HEK293 (cell line): ENCODE results near the gene MLX.

ENCODE experiments used
- BCL11B ChIP-seq: fragments of 450-650 bp; formaldehyde crosslinking; IDR thresholded peaks from 2 replicates; pipeline ENCODE4 v1.5.1; 2016; ENCODE audit warnings: low read depth, missing biosample characterization, missing genetic modification characterization
- GLI4 ChIP-seq: fragments of 450-650 bp; formaldehyde crosslinking; IDR thresholded peaks from 2 replicates; pipeline ENCODE4 v1.5.1; 2016; ENCODE audit warnings: missing biosample characterization, missing genetic modification characterization
- HOXA7 ChIP-seq: sonication (generic); formaldehyde crosslinking; IDR thresholded peaks from 2 replicates; pipeline ENCODE4 v1.8.1; 2022; ENCODE audit warnings: missing genetic modification reagents, borderline replicate concordance
- KLF1 ChIP-seq: fragments of 450-650 bp; formaldehyde crosslinking; IDR thresholded peaks from 2 replicates; pipeline ENCODE4 v1.5.1; 2016; ENCODE audit warnings: missing biosample characterization, missing genetic modification characterization
- OVOL3 ChIP-seq: fragments of 450-650 bp; formaldehyde crosslinking; IDR thresholded peaks from 2 replicates; pipeline ENCODE4 v1.5.1; 2016; ENCODE audit warnings: missing biosample characterization, missing genetic modification characterization
- ZBTB20 ChIP-seq: fragments of 450-650 bp; formaldehyde crosslinking; IDR thresholded peaks from 2 replicates; pipeline ENCODE4 v1.5.1; 2016; ENCODE audit warnings: missing biosample characterization, missing genetic modification characterization
- ZBTB8A ChIP-seq: fragments of 450-650 bp; formaldehyde crosslinking; IDR thresholded peaks from 2 replicates; pipeline ENCODE4 v1.5.1; 2016; ENCODE audit warnings: missing biosample characterization, missing genetic modification characterization
- ZFP69B ChIP-seq: fragments of 450-650 bp; formaldehyde crosslinking; IDR thresholded peaks from 2 replicates; pipeline ENCODE4 v1.5.1; 2016; ENCODE audit warnings: missing biosample characterization, missing genetic modification characterization
- ZNF133 ChIP-seq: fragments of 450-650 bp; formaldehyde crosslinking; IDR thresholded peaks from 2 replicates; pipeline ENCODE4 v1.5.1; 2016; ENCODE audit warnings: missing biosample characterization, missing genetic modification characterization
- ZNF140 ChIP-seq: fragments of 450-650 bp; formaldehyde crosslinking; IDR thresholded peaks from 2 replicates; pipeline ENCODE4 v1.5.1; 2016; ENCODE audit warnings: missing biosample characterization, missing genetic modification characterization
- ZNF16 ChIP-seq: fragments of 450-650 bp; formaldehyde crosslinking; IDR thresholded peaks from 2 replicates; pipeline ENCODE4 v1.5.1; 2016; ENCODE audit warnings: low read depth, missing biosample characterization, missing genetic modification characterization
- ZNF174 ChIP-seq: fragments of 450-650 bp; formaldehyde crosslinking; IDR thresholded peaks from 2 replicates; pipeline ENCODE4 v1.5.0; 2017; ENCODE audit warnings: missing biosample characterization, mild to moderate bottlenecking, missing genetic modification characterization
- ZNF184 ChIP-seq: fragments of 450-650 bp; IDR thresholded peaks from 2 replicates; pipeline ENCODE4 v1.5.1; 2018; ENCODE audit warnings: missing biosample characterization, mild to moderate bottlenecking, missing genetic modification characterization
- ZNF2 ChIP-seq: fragments of 450-650 bp; formaldehyde crosslinking; IDR thresholded peaks from 2 replicates; pipeline ENCODE4 v1.5.1; 2016; ENCODE audit warnings: missing biosample characterization, missing genetic modification characterization
- ZNF202 ChIP-seq: fragments of 450-650 bp; formaldehyde crosslinking; IDR thresholded peaks from 2 replicates; pipeline ENCODE4 v1.5.1; 2016; ENCODE audit warnings: missing biosample characterization, missing genetic modification characterization, borderline replicate concordance
- ZNF223 ChIP-seq: fragments of 450-650 bp; formaldehyde crosslinking; IDR thresholded peaks from 2 replicates; pipeline ENCODE4 v1.5.1; 2016; ENCODE audit warnings: missing biosample characterization, missing genetic modification characterization
- ZNF239 ChIP-seq: fragments of 450-650 bp; formaldehyde crosslinking; IDR thresholded peaks from 2 replicates; pipeline ENCODE4 v1.5.1; 2016; ENCODE audit warnings: missing biosample characterization, missing genetic modification characterization
- ZNF24 ChIP-seq: fragments of 450-650 bp; formaldehyde crosslinking; IDR thresholded peaks from 2 replicates; pipeline ENCODE4 v1.5.1; 2016; ENCODE audit warnings: missing biosample characterization, missing genetic modification characterization
- ZNF302 ChIP-seq: fragments of 450-650 bp; formaldehyde crosslinking; IDR thresholded peaks from 2 replicates; pipeline ENCODE4 v1.5.1; 2016; ENCODE audit warnings: missing biosample characterization, missing genetic modification characterization, low read depth
- ZNF350 ChIP-seq: fragments of 450-650 bp; formaldehyde crosslinking; IDR thresholded peaks from 2 replicates; pipeline ENCODE4 v1.5.0; 2017; ENCODE audit warnings: missing biosample characterization, mild to moderate bottlenecking, missing genetic modification characterization
- ZNF391 ChIP-seq: fragments of 450-650 bp; formaldehyde crosslinking; IDR thresholded peaks from 2 replicates; pipeline ENCODE4 v1.5.1; 2016; ENCODE audit warnings: low read depth, missing biosample characterization, missing genetic modification characterization, borderline replicate concordance
- ZNF513 ChIP-seq: fragments of 450-650 bp; IDR thresholded peaks from 2 replicates; pipeline ENCODE4 v1.5.1; 2018; ENCODE audit warnings: missing biosample characterization, missing genetic modification characterization
- ZNF548 ChIP-seq: fragments of 450-650 bp; formaldehyde crosslinking; IDR thresholded peaks from 2 replicates; pipeline ENCODE4 v1.5.1; 2016; ENCODE audit warnings: missing biosample characterization, missing genetic modification characterization
- ZNF626 ChIP-seq: fragments of 450-650 bp; sonication (Bioruptor Pico); formaldehyde crosslinking; IDR thresholded peaks from 2 replicates; pipeline ENCODE4 v1.5.1; 2018; ENCODE audit warnings: missing biosample characterization, missing genetic modification characterization, inconsistent platforms
- ZNF654 ChIP-seq: fragments of 450-650 bp; formaldehyde crosslinking; IDR thresholded peaks from 2 replicates; pipeline ENCODE4 v1.5.1; 2016; ENCODE audit warnings: low read depth, missing biosample characterization, missing genetic modification characterization
- ZNF692 ChIP-seq: fragments of 450-650 bp; formaldehyde crosslinking; IDR thresholded peaks from 2 replicates; pipeline ENCODE4 v1.5.1; 2016; ENCODE audit warnings: missing biosample characterization, missing genetic modification characterization
- ZNF791 ChIP-seq: fragments of 450-650 bp; formaldehyde crosslinking; IDR thresholded peaks from 2 replicates; pipeline ENCODE4 v1.5.1; 2016; ENCODE audit warnings: missing biosample characterization, missing genetic modification characterization
- ZNF830 ChIP-seq: fragments of 450-650 bp; IDR thresholded peaks from 2 replicates; pipeline ENCODE4 v1.5.0; 2018; ENCODE audit warnings: missing biosample characterization, missing genetic modification characterization, low read depth, mild to moderate bottlenecking, moderate library complexity
- TF ChIP-seq, protein P1 (sequence below): fragments of 450-650 bp; formaldehyde crosslinking; IDR thresholded peaks from 2 replicates; pipeline ENCODE4 v1.5.1; 2016; ENCODE audit warnings: missing biosample characterization, missing genetic modification characterization
- TF ChIP-seq, protein P2 (sequence below): fragments of 450-650 bp; formaldehyde crosslinking; IDR thresholded peaks from 2 replicates; pipeline ENCODE4 v1.5.1; 2016; ENCODE audit warnings: missing biosample characterization, missing genetic modification characterization, low read depth
- TF ChIP-seq, protein P3 (sequence below): fragments of 450-650 bp; IDR thresholded peaks from 2 replicates; pipeline ENCODE4 v1.5.1; 2018; ENCODE audit warnings: missing biosample characterization, mild to moderate bottlenecking, missing genetic modification characterization
- TF ChIP-seq, protein P4 (sequence below): fragments of 450-650 bp; formaldehyde crosslinking; optimal IDR thresholded peaks from 2 replicates; pipeline ENCODE3; 2016; ENCODE audit warnings: missing biosample characterization, mild to moderate bottlenecking, missing genetic modification characterization

MLX gene

DNA sequence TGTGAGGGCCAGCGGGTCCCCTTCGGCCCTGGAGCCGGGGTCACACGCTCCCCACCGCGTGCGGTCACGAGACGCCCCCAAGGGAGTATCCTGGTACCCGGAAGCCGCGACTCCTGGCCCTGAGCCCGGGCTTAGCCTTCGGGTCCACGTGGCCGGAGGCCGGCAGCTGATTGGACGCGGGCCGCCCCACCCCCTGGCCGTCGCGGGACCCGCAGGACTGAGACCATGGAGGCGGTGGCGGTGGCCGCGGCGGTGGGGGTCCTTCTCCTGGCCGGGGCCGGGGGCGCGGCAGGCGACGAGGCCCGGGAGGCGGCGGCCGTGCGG lies 30.9 kb upstream of the MLX start, which contains the start of gene NAGLU (continued):
- TF ChIP-seq, protein P1, sequence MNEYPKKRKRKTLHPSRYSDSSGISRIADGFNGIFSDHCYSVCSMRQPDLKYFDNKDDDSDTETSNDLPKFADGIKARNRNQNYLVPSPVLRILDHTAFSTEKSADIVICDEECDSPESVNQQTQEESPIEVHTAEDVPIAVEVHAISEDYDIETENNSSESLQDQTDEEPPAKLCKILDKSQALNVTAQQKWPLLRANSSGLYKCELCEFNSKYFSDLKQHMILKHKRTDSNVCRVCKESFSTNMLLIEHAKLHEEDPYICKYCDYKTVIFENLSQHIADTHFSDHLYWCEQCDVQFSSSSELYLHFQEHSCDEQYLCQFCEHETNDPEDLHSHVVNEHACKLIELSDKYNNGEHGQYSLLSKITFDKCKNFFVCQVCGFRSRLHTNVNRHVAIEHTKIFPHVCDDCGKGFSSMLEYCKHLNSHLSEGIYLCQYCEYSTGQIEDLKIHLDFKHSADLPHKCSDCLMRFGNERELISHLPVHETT (tag by site-specific recombination) = no peak; the same call in 1 of the 2 replicates
- TF ChIP-seq ZNF654 (tag by site-specific recombination) (no peak), ZBTB8A (tag by site-specific recombination) (no peak), ZNF223 (no peak), ZNF350 (tag by site-specific recombination) (no peak), BCL11B (tag by site-specific recombination) (peak; percentile 90), ZNF302 (tag by site-specific recombination) (no peak), ZNF16 (no peak), ZNF830 (tag by site-specific recombination) (no peak), OVOL3 (tag by site-specific recombination) (no peak), ZNF391 (tag by site-specific recombination) (peak; percentile 89; the same call in 1 of the 2 replicates), ZNF133 (tag by site-specific recombination) (no peak), GLI4 (tag by site-specific recombination) (no peak), ZNF692 (tag by site-specific recombination) (no peak), ZNF513 (tag by site-specific recombination) (no peak), ZBTB20 (tag by site-specific recombination) (no peak), ZNF239 (tag by site-specific recombination) (no peak), HOXA7 (CRISPR knock-in tag) (no peak), ZNF2 (tag by site-specific recombination) (no peak; the same call in 1 of the 2 replicates), ZNF174 (tag by site-specific recombination) (no peak), ZNF202 (tag by site-specific recombination) (no peak), ZNF548 (tag by site-specific recombination) (no peak), ZNF140 (no peak), KLF1 (peak; percentile 70), ZFP69B (tag by site-specific recombination) (no peak; the same call in 1 of the 2 replicates), ZNF24 (peak; percentile 89; the same call in 1 of the 2 replicates), ZNF184 (tag by site-specific recombination) (no peak), ZNF626 (tag by site-specific recombination) (no peak), ZNF791 (no peak)
- TF ChIP-seq, protein P2, sequence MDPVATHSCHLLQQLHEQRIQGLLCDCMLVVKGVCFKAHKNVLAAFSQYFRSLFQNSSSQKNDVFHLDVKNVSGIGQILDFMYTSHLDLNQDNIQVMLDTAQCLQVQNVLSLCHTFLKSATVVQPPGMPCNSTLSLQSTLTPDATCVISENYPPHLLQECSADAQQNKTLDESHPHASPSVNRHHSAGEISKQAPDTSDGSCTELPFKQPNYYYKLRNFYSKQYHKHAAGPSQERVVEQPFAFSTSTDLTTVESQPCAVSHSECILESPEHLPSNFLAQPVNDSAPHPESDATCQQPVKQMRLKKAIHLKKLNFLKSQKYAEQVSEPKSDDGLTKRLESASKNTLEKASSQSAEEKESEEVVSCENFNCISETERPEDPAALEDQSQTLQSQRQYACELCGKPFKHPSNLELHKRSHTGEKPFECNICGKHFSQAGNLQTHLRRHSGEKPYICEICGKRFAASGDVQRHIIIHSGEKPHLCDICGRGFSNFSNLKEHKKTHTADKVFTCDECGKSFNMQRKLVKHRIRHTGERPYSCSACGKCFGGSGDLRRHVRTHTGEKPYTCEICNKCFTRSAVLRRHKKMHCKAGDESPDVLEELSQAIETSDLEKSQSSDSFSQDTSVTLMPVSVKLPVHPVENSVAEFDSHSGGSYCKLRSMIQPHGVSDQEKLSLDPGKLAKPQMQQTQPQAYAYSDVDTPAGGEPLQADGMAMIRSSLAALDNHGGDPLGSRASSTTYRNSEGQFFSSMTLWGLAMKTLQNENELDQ = no peak
- TF ChIP-seq, protein P3, sequence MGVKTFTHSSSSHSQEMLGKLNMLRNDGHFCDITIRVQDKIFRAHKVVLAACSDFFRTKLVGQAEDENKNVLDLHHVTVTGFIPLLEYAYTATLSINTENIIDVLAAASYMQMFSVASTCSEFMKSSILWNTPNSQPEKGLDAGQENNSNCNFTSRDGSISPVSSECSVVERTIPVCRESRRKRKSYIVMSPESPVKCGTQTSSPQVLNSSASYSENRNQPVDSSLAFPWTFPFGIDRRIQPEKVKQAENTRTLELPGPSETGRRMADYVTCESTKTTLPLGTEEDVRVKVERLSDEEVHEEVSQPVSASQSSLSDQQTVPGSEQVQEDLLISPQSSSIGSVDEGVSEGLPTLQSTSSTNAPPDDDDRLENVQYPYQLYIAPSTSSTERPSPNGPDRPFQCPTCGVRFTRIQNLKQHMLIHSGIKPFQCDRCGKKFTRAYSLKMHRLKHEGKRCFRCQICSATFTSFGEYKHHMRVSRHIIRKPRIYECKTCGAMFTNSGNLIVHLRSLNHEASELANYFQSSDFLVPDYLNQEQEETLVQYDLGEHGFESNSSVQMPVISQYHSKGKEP (tag by site-specific recombination) = no peak
- TF ChIP-seq, protein P4, sequence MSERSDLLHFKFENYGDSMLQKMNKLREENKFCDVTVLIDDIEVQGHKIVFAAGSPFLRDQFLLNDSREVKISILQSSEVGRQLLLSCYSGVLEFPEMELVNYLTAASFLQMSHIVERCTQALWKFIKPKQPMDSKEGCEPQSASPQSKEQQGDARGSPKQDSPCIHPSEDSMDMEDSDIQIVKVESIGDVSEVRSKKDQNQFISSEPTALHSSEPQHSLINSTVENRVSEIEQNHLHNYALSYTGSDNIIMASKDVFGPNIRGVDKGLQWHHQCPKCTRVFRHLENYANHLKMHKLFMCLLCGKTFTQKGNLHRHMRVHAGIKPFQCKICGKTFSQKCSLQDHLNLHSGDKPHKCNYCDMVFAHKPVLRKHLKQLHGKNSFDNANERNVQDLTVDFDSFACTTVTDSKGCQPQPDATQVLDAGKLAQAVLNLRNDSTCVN (tag by site-specific recombination) = peak; percentile 90
